NCI-H82 (cell line): ENCODE measurements around the gene SOX6.
"Not testable (repeated sequence)": the region's sequence is repeated elsewhere in the genome, so short reads cannot be mapped to it uniquely, and the experiment has no call there.

Source experiments
- DNase-seq: peaks from one replicate; lab custom pipeline; 2025; lab: John Stamatoyannopoulos, UW

The SOX6 gene

DNA sequence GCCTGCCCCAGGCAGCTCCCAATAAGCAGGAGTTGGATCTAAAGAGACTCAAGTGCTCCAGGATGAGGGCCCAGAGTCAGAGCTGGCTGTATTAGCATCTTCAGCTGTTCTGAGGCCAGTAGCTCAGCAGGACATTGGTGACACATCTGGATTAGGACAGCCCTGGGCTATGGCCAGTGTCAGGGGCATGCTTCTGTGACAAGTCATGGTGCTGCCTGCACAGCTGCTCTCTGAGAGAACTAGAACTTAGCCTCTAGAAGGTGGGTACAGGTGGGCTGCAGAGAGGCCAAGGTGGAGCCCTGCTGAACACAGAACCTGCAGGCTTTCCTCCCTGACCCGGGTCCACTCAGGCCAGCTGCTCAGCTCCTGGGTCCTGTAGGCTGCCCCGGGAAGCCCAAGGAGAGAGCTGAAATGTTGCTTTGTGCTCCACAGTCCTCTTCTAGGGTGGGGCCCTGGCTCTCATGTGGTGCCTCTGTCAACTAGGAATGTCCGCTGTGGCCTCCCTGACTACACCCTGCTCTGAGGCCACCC is 426.9 kb downstream of the SOX6 start:
- DNase-seq = no peak

DNA sequence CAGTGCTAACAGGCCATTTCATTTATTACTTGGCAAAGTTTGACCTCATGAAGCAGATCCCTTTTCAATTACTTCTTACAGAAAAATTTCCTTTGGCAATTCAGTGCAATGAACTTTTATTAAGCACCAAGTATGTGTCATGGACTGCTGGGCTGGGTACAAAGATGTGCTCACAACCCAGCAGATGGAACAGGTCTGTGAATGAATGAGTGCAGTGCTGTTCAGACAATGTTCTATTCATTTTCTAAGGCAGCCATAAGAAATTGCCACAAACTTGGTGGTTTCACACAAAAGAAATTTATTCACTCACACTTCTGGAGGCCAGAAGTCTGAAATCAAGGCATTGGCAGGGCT is 428.5 kb downstream of the SOX6 start:
- DNase-seq = no peak

DNA sequence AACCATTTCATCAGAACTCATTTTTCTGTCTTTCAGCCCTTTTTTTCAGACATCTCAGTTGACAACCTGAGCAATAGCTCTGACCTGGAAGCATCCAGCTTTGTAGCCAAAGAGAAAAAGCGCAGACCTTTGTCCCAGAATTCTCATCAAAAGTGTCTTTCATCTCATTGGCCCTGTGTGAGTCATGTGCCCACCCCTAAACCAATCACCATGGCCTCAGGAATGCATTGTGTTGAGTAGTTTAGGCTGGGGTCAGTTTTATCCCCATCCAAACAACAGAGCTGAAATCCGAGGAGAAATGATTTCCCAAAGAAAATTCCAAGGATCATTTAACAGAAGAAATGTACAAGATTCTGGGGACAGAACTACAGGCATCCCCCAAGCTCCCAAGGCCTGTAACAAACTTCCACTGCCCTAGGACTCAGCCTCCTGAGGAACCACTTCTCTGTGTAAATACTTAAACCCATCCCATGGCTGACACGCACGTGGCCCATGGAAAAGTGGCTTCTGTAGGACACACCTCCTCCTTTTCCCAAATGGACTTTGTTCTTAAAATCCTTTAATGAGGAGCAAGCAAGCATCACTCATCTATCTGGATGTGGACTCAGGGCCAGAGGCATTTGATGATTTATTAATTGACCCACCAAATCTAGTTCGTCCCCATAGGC is 429.0 kb downstream of the SOX6 start:
- DNase-seq = no peak

DNA sequence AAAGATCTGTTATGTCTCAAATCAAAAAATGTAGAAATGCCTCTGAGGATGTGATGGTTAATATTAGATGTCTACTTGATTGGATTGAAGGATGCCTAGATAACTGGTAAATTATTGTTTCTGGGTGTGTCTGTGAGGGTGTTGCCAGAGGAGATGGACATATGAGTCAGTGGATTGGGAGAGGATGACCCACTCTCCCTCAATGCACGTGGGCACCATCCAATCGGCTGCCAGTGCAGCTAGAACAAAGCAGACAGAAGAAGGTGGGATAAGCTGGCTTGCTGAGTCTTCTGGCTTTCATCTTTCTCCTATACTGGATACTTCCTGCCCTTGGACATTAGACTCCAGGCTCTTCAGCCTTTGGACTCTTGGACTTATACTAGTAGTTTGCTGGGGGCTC is 430.3 kb downstream of the SOX6 start:
- no peak for DNase-seq

DNA sequence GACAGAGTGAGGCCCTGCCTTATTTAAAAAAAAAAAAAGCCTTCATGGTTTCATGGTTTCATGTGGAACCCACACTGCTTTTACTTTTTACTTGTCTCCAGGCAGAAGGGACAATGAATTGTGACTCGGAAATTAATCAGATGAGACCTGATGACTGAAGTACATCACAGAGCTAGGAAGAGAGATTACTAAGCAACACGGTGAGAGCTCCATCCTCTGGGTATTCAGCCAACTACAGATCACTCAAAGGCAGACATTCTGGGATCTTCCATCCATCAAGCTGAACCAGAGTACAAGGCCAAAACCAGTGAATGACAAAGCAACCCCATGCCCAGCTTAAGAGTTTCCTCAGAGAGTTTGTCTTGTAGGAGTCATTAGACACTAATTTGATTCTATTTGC is 433.2 kb downstream of the SOX6 start:
- DNase-seq = no peak

DNA sequence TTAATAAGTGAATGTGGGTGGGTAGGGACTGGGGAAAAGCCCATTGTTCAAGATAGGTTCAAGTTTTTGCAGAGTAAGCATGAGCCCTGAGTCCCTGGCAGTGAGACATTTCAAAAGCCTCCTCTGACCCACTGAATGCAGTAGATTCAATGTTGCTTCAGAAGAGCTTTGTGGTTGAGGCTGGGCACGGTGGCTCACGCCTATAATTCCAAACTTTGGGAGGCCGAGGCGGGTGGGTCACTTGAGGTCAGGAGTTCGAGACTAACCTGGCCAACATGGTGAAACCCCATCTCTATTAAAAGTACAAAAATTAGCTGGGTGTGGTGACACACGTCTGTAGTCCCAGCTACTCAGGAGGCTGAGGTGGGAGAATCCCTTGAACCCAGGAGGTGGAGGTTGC is 433.6 kb downstream of the SOX6 start:
- not testable (repeated sequence) for DNase-seq

DNA sequence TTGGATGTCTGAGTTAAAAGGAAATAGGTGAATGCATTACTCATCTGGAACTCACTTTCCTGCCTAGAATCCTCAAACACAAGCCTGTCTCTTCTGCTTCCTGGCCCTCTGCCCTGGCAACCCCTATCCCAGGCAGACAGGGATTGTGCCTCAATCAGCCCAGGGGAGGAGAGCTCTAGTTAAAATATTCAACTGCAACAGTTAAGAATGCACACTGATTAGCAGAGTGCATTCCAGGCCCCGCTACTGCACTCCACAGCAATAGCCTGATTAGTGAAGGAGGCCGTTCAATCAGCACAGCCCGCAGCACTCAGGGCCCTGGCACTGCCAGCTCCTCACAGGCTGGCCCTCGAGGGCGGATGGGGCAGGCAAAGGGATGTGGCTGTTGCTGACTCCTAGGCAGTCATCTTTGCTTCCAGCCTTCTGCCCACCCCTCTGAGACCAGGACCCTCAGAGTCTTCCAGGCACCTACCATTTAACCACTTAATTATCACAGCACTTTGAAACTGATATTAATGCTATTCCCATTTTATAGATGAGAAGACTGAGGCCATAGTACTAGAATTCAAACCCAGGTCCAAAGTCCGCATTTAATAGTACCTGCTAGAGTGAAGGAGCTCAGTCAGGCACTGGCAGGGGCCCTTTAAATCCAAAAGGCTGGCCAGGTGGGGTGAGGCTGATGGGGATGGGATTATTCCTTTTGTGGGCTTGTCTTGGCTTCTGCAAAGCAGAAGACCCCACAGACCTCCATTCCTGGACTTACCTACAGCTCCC is 435.3 kb downstream of the SOX6 start:
- no peak for DNase-seq

DNA sequence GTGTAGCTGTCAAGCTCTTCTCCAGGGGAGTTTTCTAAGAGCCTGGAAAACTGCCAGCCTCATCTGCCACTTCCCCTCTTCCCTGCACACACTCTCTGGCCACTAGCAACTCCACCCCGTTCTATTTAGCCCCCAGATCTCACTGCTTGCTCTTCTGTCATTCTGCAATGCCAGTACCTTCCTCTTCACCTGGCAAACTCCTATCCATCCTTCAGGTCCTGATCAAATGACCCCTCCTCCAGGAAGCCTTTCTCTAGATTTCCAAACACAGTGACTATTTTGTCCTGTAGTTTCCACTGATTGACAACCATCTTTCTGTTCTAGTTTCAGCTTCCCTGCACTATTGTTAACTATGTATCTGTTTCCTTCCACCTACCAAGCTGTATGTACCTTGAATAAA is 437.7 kb downstream of the SOX6 start:
- DNase-seq = no peak

DNA sequence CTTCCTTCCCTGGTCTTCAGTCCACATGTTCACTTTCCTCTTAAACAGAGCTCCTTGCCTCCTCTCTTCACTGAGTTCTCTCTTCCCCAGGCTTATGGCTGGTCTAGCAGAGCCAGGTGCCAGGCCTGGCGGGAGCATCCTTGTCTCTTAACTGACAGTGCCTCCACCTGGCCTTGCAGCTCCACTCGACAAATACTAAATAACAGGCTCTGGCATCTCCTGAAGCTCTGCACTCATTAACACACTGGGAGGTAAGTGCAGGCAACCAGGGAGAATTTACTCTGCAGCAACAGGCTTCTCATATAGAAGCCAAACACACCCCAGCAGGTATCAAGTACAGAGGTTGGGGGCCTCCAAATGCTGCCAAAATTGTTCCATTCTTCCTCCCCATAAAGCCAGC is 438.1 kb downstream of the SOX6 start:
- no peak for DNase-seq
